ENCODE results near the gene CALU.

CALU gene

DNA sequence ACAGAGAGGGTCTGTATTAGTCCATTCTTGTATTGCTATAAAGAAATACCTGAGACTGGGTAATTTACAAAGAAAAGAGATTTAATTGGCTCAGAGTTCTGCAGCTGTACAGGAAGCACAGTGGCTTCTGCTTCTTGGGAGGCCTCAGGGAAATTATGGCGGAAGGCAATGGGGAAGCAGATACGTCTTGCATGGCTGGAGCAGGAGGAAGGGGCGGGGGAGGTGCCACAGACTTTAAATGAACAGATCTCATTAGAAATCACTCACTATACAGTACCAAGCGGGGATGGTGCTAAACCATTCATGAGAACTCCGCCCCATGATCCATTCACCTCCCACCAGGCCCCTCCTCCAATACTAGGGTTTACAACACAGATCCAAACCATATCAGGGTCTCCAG, 3.7 kb upstream of the CALU start (continued):
- TF ChIP-seq, protein P1, sequence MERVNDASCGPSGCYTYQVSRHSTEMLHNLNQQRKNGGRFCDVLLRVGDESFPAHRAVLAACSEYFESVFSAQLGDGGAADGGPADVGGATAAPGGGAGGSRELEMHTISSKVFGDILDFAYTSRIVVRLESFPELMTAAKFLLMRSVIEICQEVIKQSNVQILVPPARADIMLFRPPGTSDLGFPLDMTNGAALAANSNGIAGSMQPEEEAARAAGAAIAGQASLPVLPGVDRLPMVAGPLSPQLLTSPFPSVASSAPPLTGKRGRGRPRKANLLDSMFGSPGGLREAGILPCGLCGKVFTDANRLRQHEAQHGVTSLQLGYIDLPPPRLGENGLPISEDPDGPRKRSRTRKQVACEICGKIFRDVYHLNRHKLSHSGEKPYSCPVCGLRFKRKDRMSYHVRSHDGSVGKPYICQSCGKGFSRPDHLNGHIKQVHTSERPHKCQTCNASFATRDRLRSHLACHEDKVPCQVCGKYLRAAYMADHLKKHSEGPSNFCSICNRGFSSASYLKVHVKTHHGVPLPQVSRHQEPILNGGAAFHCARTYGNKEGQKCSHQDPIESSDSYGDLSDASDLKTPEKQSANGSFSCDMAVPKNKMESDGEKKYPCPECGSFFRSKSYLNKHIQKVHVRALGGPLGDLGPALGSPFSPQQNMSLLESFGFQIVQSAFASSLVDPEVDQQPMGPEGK (tag by site-specific recombination; IDR thresholded peaks at IDR 0.05), result no peak

DNA sequence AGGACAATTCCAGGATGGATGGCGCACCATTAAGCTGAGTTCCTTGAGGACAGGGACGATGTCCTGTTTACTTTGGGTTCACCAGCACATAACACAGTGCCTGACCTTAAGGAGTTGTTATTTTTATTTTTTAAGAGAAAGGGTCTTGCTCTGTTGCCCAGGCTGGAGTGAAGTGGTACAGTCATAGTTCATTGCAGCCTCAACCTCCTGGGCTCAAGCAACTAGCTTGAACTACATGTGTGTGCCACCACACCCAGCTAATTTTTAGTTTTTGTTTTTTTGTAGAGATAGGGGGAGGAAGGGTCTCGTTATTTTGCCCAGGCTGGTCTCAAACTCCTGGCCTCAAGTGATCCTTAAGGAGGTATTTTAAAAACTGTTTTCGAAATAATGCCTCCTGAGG, 1.7 kb upstream of the CALU start:
- Histone ChIP-seq H3K27ac (ENCODE audit: extremely low read depth, low read depth, low read length) (no peak overlapping the region), H3K4me1 (ENCODE audit: control insufficient read depth, insufficient read depth, low read length) (peaks cover 3% of the 10 kb centered on the region; the same call in 1 of the 2 replicates), H3K36me3 (ENCODE audit: control insufficient read depth in 2 of 2, insufficient read depth in 1 of 2, low read length in 2 of 2) (no peaks in the 10 kb centered on the region), H3K4me3 (ENCODE audit: low read depth, low read length) (no peak overlapping the region), H3K9me3 (ENCODE audit: control insufficient read depth, insufficient read depth, low read depth, low read length) (no peaks in the 10 kb centered on the region)
- POLR2A ChIA-PET, result interaction anchor here (1.2 kb wide), 1 partner anchor 15 kb away, joined by 3 read pairs; no protein-coding TSS in a partner anchor
- CTCF ChIA-PET, result no interaction called here
- TF ChIP-seq ZBTB8A (tag by site-specific recombination; IDR thresholded peaks at IDR 0.05), result no peak
- peak; percentile 92 for TF ChIP-seq ZNF121 (tag by site-specific recombination; IDR thresholded peaks at IDR 0.05)

DNA sequence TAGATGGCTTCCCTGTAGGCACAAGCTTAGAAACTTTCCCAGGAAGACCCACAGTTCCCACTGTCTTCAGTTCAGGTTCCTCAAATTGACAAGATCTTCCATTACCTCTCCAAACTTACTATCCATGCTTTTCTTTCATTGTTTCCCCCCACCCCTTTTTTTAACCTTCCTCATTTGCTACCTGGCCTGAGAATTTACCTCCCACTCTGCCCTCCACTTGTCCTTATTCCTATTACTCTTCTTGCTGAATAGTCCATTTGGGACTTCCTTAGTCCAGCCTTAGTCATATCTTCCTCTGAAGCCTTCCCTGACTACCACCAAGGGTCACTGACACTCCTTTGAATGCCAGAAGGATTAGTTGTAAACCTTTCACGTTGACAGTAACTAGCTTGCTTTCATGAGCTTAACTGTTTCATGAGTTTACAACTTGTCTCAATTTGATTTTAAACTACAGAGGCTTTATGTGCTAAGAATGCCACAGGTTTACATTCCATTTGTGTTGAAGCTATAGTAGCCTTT, 1.2 kb upstream of the CALU start:
- no peak overlapping the region for H3K27ac ChIP-seq (ENCODE audit: extremely low read depth, low read depth, low read length)
- no peak for TF ChIP-seq WT1 (tag by site-specific recombination; IDR thresholded peaks at IDR 0.05)
- no peak for TF ChIP-seq IKZF3 (tag by site-specific recombination; IDR thresholded peaks at IDR 0.05)
- TF ChIP-seq ZNF623 (tag by site-specific recombination; IDR thresholded peaks at IDR 0.05), result no peak
- TF ChIP-seq ZNF529 (tag by site-specific recombination; IDR thresholded peaks at IDR 0.05; ENCODE audit: insufficient replicate concordance), result no peak
- TF ChIP-seq ZNF24 (tag by site-specific recombination; IDR thresholded peaks at IDR 0.05), result no peak
- TF ChIP-seq YY1 (tag by site-specific recombination; IDR thresholded peaks at IDR 0.05), result no peak
- TF ChIP-seq TCF7L2 (IDR thresholded peaks at IDR 0.05; ENCODE audit: borderline replicate concordance, low read depth, low read length), result no peak
- no peak for TF ChIP-seq ZNF530 (tag by site-specific recombination; IDR thresholded peaks at IDR 0.05; ENCODE audit: low read depth)
- no peak for TF ChIP-seq EGR2 (tag by site-specific recombination; IDR thresholded peaks at IDR 0.05; ENCODE audit: low read depth)
- TF ChIP-seq ZFP3 (tag by site-specific recombination; IDR thresholded peaks at IDR 0.05; ENCODE audit: low read depth), result no peak
- TF ChIP-seq, protein P2, sequence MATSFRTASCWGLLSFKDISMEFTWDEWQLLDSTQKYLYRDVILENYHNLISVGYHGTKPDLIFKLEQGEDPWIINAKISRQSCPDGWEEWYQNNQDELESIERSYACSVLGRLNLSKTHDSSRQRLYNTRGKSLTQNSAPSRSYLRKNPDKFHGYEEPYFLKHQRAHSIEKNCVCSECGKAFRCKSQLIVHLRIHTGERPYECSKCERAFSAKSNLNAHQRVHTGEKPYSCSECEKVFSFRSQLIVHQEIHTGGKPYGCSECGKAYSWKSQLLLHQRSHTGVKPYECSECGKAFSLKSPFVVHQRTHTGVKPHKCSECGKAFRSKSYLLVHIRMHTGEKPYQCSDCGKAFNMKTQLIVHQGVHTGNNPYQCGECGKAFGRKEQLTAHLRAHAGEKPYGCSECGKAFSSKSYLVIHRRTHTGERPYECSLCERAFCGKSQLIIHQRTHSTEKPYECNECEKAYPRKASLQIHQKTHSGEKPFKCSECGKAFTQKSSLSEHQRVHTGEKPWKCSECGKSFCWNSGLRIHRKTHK (tag by site-specific recombination; IDR thresholded peaks at IDR 0.05), result no peak
- no peaks in the 10 kb centered on the region for H3K36me3 ChIP-seq (ENCODE audit: control insufficient read depth in 2 of 2, insufficient read depth in 1 of 2, low read length in 2 of 2)
- POLR2A ChIA-PET, result interaction anchor here (0.7 to 2.3 kb wide), 7 partner anchors 13 to 247 kb away, joined by 3 to 8 read pairs (median 3); partner anchors contain the start of gene ATP6V1F
- H3K9me3 ChIP-seq (ENCODE audit: control insufficient read depth, insufficient read depth, low read depth, low read length), result no peaks in the 10 kb centered on the region
- H3K4me1 ChIP-seq (ENCODE audit: control insufficient read depth, insufficient read depth, low read length), result peaks cover 3% of the 10 kb centered on the region; the same call in 1 of the 2 replicates
- no peak overlapping the region for H3K4me3 ChIP-seq (ENCODE audit: low read depth, low read length)
- CTCF ChIA-PET, result interaction anchor here (1.0 kb wide), 1 partner anchor 73 kb away, joined by 3 read pairs; no protein-coding TSS in a partner anchor

DNA sequence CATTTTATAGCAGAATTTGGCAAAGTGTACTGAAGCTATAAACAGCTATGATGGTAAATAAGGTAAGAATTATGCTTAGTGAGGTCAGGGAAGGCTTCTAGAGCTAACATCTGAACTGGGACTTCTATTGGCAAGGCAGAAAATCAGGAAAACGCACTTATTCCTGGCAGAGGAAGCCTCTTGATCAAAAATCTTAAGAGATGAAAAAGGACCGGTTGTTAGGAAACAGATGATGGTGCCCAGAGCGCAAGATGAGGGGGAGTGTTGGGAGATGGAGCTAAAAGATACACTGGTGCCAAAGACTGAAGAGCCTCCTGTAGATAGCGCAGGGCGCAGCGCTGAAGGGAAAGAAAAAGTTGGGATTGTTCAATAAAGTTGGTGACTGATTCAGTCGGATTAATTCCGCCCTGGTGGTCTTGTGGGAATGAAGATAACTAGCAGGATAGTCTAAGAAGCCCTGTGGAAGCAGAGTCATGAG, 550 bp upstream of the CALU start:
- ChIA-PET POLR2A (interaction anchor here (0.7 to 2.3 kb wide), 10 partner anchors 14 to 317 kb away, joined by 3 to 8 read pairs (median 4); partner anchors contain the start of genes ATP6V1F, CCDC136 and TNPO3), CTCF (interaction anchor here (0.7 to 1.1 kb wide), 3 partner anchors 8 to 73 kb away, joined by 3 read pairs; no protein-coding TSS in a partner anchor)
- no peaks in the 10 kb centered on the region for H3K9me3 ChIP-seq (ENCODE audit: control insufficient read depth, insufficient read depth, low read depth, low read length)
- H3K4me3 ChIP-seq (ENCODE audit: low read depth, low read length), result peak overlapping the region; percentile 89
- H3K4me1 ChIP-seq (ENCODE audit: control insufficient read depth, insufficient read depth, low read length), result peaks cover 3% of the 10 kb centered on the region; the same call in 1 of the 2 replicates
- peak overlapping the region; percentile 62 for H3K27ac ChIP-seq (ENCODE audit: extremely low read depth, low read depth, low read length)
- H3K36me3 ChIP-seq (ENCODE audit: control insufficient read depth in 2 of 2, insufficient read depth in 1 of 2, low read length in 2 of 2), result no peaks in the 10 kb centered on the region
- TF ChIP-seq ZNF292 (tag by site-specific recombination; IDR thresholded peaks at IDR 0.05; ENCODE audit: borderline replicate concordance, low read depth), result 0 out of 2 replicates have a peak, but pooled peaks have one; percentile 12
- TF ChIP-seq REPIN1 (tag by site-specific recombination; IDR thresholded peaks at IDR 0.05; ENCODE audit: low read depth), result peak; percentile 91
- TF ChIP-seq OVOL3 (tag by site-specific recombination; IDR thresholded peaks at IDR 0.05), result peak; percentile 52; the same call in 1 of the 2 replicates
- TF ChIP-seq ZNF654 (tag by site-specific recombination; IDR thresholded peaks at IDR 0.05; ENCODE audit: low read depth), result no peak
- TF ChIP-seq, protein P3, sequence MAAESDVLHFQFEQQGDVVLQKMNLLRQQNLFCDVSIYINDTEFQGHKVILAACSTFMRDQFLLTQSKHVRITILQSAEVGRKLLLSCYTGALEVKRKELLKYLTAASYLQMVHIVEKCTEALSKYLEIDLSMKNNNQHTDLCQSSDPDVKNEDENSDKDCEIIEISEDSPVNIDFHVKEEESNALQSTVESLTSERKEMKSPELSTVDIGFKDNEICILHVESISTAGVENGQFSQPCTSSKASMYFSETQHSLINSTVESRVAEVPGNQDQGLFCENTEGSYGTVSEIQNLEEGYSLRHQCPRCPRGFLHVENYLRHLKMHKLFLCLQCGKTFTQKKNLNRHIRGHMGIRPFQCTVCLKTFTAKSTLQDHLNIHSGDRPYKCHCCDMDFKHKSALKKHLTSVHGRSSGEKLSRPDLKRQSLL (tag by site-specific recombination; IDR thresholded peaks at IDR 0.05), result peak; percentile 92
- TF ChIP-seq ZNF341 (tag by site-specific recombination; IDR thresholded peaks at IDR 0.05; ENCODE audit: low read depth), result no peak; the same call in 1 of the 2 replicates
- TF ChIP-seq, protein P4, sequence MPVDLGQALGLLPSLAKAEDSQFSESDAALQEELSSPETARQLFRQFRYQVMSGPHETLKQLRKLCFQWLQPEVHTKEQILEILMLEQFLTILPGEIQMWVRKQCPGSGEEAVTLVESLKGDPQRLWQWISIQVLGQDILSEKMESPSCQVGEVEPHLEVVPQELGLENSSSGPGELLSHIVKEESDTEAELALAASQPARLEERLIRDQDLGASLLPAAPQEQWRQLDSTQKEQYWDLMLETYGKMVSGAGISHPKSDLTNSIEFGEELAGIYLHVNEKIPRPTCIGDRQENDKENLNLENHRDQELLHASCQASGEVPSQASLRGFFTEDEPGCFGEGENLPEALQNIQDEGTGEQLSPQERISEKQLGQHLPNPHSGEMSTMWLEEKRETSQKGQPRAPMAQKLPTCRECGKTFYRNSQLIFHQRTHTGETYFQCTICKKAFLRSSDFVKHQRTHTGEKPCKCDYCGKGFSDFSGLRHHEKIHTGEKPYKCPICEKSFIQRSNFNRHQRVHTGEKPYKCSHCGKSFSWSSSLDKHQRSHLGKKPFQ (tag by site-specific recombination; IDR thresholded peaks at IDR 0.05), result no peak
- TF ChIP-seq KLF16 (tag by site-specific recombination; IDR thresholded peaks at IDR 0.05), result 0 out of 2 replicates have a peak, but pooled peaks have one; percentile 52
- peak; percentile 91 for TF ChIP-seq ZNF501 (tag by site-specific recombination; IDR thresholded peaks at IDR 0.05)
- peak; percentile 53; the same call in 1 of the 2 replicates for TF ChIP-seq ZNF660 (tag by site-specific recombination; IDR thresholded peaks at IDR 0.05)
